GM12872 (cell line): ENCODE results near the gene SDC3.

Experiments used
- CTCF ChIP-seq: IDR thresholded peaks from 3 replicates; pipeline ENCODE4 v1.5.1; 2011; ENCODE audit warnings: low read depth, mild to moderate bottlenecking, low read length, moderate library complexity; ENCODE audit not compliant: insufficient read depth

Gene SDC3

GRCh38 chr1:30872948-30873263 lies 35.7 kb downstream of the SDC3 start:
- no peak for TF ChIP-seq CTCF

GRCh38 chr1:30872033-30872947 lies 36.3 kb downstream of the SDC3 start:
- TF ChIP-seq CTCF: no peak

GRCh38 chr1:30871276-30871871 lies 37.2 kb downstream of the SDC3 start:
- TF ChIP-seq CTCF: no peak

GRCh38 chr1:30870656-30871055 lies 37.9 kb downstream of the SDC3 start:
- TF ChIP-seq CTCF: no peak

GRCh38 chr1:30870035-30870434 lies 38.5 kb downstream of the SDC3 start:
- no peak for TF ChIP-seq CTCF

GRCh38 chr1:30868833-30869435 lies 39.6 kb downstream of the SDC3 start:
- no peak for TF ChIP-seq CTCF

GRCh38 chr1:30867537-30867936 lies 41.0 kb downstream of the SDC3 start:
- no peak for TF ChIP-seq CTCF
